Uterus (tissue), 2 donors: ENCODE results near the gene PLEKHG3.

Experiments
- POLR2A ChIP-seq, 2 donors: fragments of 450-650 bp; IDR thresholded peaks; one replicate each; pipeline ENCODE4 v1.6.1; 2016; ENCODE audit warnings: antibody characterized with exemption in 2 of 2, mild to moderate bottlenecking in 1 of 2, moderate library complexity in 1 of 2
- TF ChIP-seq, protein P1 (sequence below), 4 experiments: fragments of 200-600 bp in 2 of 4; fragments of 450-650 bp in 2 of 4; sonication (generic) in 2 of 4; IDR thresholded peaks; one replicate each; pipeline ENCODE4 v1.5.1; 2016 to 2019; ENCODE audit warnings: antibody characterized with exemption in 4 of 4, mild to moderate bottlenecking in 2 of 4, moderate library complexity in 1 of 4

DNA sequence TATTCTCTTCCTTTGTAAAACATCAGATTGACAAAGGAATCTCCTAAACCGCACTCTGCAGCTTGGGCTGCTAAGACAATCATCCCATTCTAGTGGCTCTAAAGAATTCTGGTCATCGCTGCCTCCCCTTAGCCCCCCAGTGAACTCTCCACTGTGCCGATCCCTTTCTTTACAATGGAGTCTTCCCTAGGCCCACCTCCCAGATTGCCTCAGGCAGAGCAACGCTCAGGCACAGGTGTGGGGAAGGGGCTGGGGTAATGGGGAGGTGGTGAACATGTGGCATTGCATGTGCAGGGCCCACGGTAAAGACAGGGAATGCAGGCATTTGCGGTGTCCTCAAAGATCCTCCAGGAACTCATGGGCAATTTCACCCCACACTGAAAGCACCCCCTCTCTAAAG lies 86.3 kb downstream of the PLEKHG3 start:
- TF ChIP-seq, protein P1, sequence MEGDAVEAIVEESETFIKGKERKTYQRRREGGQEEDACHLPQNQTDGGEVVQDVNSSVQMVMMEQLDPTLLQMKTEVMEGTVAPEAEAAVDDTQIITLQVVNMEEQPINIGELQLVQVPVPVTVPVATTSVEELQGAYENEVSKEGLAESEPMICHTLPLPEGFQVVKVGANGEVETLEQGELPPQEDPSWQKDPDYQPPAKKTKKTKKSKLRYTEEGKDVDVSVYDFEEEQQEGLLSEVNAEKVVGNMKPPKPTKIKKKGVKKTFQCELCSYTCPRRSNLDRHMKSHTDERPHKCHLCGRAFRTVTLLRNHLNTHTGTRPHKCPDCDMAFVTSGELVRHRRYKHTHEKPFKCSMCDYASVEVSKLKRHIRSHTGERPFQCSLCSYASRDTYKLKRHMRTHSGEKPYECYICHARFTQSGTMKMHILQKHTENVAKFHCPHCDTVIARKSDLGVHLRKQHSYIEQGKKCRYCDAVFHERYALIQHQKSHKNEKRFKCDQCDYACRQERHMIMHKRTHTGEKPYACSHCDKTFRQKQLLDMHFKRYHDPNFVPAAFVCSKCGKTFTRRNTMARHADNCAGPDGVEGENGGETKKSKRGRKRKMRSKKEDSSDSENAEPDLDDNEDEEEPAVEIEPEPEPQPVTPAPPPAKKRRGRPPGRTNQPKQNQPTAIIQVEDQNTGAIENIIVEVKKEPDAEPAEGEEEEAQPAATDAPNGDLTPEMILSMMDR (IDR thresholded peaks at IDR 0.05): no peak
- TF ChIP-seq POLR2A (IDR thresholded peaks at IDR 0.05): no peak
